ENCODE data around the gene RALB. TPM values are rescaled to one million over a fixed set of nuclear protein-coding genes. Genes with fewer than 3 reads are reported as not detected.

Gene RALB
- total and polyA plus RNA-seq, 2 experiments from 2014 or later = 15.2 to 17.4 TPM

DNA sequence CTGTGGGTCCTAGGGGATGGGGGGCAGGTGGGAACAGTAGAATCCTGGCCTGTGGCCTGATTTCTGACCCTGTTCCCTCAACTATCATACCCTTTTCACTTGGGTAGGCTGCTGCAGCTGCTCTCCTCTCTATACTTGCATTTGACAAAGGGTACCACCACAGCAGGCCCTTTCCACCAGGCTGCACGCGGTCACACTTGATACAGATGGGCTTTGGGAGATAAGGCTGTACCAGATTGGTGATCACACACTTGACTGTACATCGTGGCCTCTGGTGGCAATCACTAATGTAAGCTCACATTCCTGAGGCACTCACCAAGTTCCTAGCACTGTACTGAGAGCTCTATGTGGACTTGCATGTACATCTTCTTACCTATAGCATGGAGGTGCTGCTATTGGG lies 1.6 kb upstream of the RALB start:
- Histone ChIP-seq H3K9me2 (ENCODE audit: insufficient read depth) (no peaks in the 10 kb centered on the region), H3K36me3 (ENCODE audit: insufficient read depth) (no peaks in the 10 kb centered on the region), H3K27ac (ENCODE audit: low read depth) (no peak overlapping the region), H3K4me2 (no peak overlapping the region), H3K79me2 (replicated peaks; ENCODE audit: insufficient read depth) (peaks cover 12% of the 10 kb centered on the region; the same call in 1 of the 2 replicates), H3K4me1 (ENCODE audit: insufficient read depth) (peaks cover 20% of the 10 kb centered on the region), H3K4me3 (no peak overlapping the region), H3K27me3 (ENCODE audit: insufficient read depth) (peaks cover 55% of the 10 kb centered on the region), H4K20me1 (replicated peaks; ENCODE audit: insufficient read depth) (peaks cover 4% of the 10 kb centered on the region), H2AFZ (no peak overlapping the region), H3F3A (replicated peaks; ENCODE audit: low read depth) (peaks cover 13% of the 10 kb centered on the region; the same call in 1 of the 2 replicates)
- ATAC-seq (no peak), DNase-seq (ENCODE audit: low spot score) (no peak)
- Mint-ChIP-seq H3K4me3 (no peak overlapping the region), H3K36me3 (ENCODE audit: low read depth) (no peaks in the 10 kb centered on the region), H3K9me3 (no peaks in the 10 kb centered on the region), H3K27ac (no peak overlapping the region), H3K27me3 (ENCODE audit: insufficient read depth, low read depth, poor library complexity) (peaks cover 41% of the 10 kb centered on the region), H3K4me1 (peaks cover 39% of the 10 kb centered on the region)
- TF ChIP-seq, protein P1, sequence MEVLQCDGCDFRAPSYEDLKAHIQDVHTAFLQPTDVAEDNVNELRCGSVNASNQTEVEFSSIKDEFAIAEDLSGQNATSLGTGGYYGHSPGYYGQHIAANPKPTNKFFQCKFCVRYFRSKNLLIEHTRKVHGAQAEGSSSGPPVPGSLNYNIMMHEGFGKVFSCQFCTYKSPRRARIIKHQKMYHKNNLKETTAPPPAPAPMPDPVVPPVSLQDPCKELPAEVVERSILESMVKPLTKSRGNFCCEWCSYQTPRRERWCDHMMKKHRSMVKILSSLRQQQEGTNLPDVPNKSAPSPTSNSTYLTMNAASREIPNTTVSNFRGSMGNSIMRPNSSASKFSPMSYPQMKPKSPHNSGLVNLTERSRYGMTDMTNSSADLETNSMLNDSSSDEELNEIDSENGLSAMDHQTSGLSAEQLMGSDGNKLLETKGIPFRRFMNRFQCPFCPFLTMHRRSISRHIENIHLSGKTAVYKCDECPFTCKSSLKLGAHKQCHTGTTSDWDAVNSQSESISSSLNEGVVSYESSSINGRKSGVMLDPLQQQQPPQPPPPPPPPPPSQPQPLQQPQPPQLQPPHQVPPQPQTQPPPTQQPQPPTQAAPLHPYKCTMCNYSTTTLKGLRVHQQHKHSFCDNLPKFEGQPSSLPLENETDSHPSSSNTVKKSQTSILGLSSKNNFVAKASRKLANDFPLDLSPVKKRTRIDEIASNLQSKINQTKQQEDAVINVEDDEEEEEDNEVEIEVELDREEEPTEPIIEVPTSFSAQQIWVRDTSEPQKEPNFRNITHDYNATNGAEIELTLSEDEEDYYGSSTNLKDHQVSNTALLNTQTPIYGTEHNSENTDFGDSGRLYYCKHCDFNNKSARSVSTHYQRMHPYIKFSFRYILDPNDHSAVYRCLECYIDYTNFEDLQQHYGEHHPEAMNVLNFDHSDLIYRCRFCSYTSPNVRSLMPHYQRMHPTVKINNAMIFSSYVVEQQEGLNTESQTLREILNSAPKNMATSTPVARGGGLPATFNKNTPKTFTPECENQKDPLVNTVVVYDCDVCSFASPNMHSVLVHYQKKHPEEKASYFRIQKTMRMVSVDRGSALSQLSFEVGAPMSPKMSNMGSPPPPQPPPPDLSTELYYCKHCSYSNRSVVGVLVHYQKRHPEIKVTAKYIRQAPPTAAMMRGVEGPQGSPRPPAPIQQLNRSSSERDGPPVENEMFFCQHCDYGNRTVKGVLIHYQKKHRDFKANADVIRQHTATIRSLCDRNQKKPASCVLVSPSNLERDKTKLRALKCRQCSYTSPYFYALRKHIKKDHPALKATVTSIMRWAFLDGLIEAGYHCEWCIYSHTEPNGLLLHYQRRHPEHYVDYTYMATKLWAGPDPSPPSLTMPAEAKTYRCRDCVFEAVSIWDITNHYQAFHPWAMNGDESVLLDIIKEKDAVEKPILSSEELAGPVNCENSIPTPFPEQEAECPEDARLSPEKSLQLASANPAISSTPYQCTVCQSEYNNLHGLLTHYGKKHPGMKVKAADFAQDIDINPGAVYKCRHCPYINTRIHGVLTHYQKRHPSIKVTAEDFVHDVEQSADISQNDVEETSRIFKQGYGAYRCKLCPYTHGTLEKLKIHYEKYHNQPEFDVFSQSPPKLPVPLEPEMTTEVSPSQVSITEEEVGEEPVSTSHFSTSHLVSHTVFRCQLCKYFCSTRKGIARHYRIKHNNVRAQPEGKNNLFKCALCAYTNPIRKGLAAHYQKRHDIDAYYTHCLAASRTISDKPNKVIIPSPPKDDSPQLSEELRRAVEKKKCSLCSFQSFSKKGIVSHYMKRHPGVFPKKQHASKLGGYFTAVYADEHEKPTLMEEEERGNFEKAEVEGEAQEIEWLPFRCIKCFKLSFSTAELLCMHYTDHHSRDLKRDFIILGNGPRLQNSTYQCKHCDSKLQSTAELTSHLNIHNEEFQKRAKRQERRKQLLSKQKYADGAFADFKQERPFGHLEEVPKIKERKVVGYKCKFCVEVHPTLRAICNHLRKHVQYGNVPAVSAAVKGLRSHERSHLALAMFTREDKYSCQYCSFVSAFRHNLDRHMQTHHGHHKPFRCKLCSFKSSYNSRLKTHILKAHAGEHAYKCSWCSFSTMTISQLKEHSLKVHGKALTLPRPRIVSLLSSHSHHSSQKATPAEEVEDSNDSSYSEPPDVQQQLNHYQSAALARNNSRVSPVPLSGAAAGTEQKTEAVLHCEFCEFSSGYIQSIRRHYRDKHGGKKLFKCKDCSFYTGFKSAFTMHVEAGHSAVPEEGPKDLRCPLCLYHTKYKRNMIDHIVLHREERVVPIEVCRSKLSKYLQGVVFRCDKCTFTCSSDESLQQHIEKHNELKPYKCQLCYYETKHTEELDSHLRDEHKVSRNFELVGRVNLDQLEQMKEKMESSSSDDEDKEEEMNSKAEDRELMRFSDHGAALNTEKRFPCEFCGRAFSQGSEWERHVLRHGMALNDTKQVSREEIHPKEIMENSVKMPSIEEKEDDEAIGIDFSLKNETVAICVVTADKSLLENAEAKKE (CRISPR knock-in tag; IDR thresholded peaks at IDR 0.05) = no peak
- TF ChIP-seq CREB1 (CRISPR knock-in tag; IDR thresholded peaks at IDR 0.05; ENCODE audit: low read depth) (no peak), ZNF114 (CRISPR knock-in tag; IDR thresholded peaks at IDR 0.05) (no peak), EZH2 (IDR thresholded peaks at IDR 0.05; ENCODE audit: low read depth, unreplicated experiment) (no peak), EZH2phosphoT487 (IDR thresholded peaks at IDR 0.05; ENCODE audit: unreplicated experiment) (no peak), NANOG (IDR thresholded peaks at IDR 0.05; ENCODE audit: borderline replicate concordance) (no peak), STAT1 (IDR thresholded peaks at IDR 0.05; ENCODE audit: unreplicated experiment) (no peak)
- TF ChIP-seq, protein P2, sequence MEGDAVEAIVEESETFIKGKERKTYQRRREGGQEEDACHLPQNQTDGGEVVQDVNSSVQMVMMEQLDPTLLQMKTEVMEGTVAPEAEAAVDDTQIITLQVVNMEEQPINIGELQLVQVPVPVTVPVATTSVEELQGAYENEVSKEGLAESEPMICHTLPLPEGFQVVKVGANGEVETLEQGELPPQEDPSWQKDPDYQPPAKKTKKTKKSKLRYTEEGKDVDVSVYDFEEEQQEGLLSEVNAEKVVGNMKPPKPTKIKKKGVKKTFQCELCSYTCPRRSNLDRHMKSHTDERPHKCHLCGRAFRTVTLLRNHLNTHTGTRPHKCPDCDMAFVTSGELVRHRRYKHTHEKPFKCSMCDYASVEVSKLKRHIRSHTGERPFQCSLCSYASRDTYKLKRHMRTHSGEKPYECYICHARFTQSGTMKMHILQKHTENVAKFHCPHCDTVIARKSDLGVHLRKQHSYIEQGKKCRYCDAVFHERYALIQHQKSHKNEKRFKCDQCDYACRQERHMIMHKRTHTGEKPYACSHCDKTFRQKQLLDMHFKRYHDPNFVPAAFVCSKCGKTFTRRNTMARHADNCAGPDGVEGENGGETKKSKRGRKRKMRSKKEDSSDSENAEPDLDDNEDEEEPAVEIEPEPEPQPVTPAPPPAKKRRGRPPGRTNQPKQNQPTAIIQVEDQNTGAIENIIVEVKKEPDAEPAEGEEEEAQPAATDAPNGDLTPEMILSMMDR (conservative IDR thresholded peaks at IDR 0.05; ENCODE audit: low read depth in 2 of 2) = no peak
- TF ChIP-seq, protein P3, sequence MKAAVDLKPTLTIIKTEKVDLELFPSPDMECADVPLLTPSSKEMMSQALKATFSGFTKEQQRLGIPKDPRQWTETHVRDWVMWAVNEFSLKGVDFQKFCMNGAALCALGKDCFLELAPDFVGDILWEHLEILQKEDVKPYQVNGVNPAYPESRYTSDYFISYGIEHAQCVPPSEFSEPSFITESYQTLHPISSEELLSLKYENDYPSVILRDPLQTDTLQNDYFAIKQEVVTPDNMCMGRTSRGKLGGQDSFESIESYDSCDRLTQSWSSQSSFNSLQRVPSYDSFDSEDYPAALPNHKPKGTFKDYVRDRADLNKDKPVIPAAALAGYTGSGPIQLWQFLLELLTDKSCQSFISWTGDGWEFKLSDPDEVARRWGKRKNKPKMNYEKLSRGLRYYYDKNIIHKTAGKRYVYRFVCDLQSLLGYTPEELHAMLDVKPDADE (IDR thresholded peaks at IDR 0.05) = no peak

All from GM23338 (cell line).